ENCODE measurements around the gene DNAH6. TPM values are rescaled to one million over a fixed set of nuclear protein-coding genes. Genes with fewer than 3 reads are reported as not detected.

Gene DNAH6
- total and polyA plus RNA-seq, 2 of the 13 experiments (the other 11 are each of a cell fraction or from before 2014, with no cell fraction given) = 0.01 TPM; not detected in 1

DNA sequence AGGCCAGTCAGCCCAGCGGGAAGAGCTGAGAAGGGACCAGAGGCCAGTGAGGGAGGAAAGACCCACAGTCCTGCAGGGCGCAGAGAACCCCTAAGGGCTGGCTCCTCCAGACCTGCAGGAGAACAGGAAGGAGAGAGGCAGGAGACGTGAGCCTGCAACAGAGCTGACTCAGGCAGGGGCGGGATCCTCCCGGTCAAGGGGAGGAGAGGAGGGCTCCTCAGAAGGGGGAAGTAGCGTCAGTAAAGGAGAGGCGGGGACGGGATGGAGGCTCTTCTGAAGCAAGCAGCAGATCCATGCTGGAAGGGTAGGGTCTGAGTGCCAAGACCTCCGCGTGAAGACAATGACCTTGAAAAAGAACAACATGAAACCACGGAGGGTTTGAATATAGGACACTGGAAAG lies 313.8 kb downstream of the DNAH6 start:
- Histone ChIP-seq H3K9me3 (ENCODE audit: low read length) (no peaks in the 10 kb centered on the region), H3K27ac (ENCODE audit: extremely low read length, insufficient read depth, low read length) (no peak overlapping the region), H3K4me3 (replicated peaks in 1 of 3; ENCODE audit: insufficient read depth in 1 of 3, low read depth in 2 of 3, low read length in 3 of 3) (no peak overlapping the region), H2AFZ (ENCODE audit: low read length) (no peak overlapping the region), H3K79me2 (ENCODE audit: insufficient read depth, low read length) (no peaks in the 10 kb centered on the region), H3K4me1 (ENCODE audit: insufficient read depth, low read length) (no peaks in the 10 kb centered on the region), H3K4me2 (ENCODE audit: low read depth, low read length) (no peak overlapping the region), H3K27me3 (ENCODE audit: control insufficient read depth in 1 of 2, insufficient read depth in 2 of 2, low read length in 2 of 2) (peaks cover under 1 to 2% of the 10 kb centered on the region in 2 experiments; a peak in 3 of 5 replicates), H4K20me1 (ENCODE audit: insufficient read depth, low read length) (no peaks in the 10 kb centered on the region), H3K36me3 (replicated peaks in 1 of 2; ENCODE audit: control insufficient read depth in 1 of 2, insufficient read depth in 2 of 2, low read length in 2 of 2) (no peaks in the 10 kb centered on the region), H3K9ac (ENCODE audit: insufficient read depth, low read depth, low read length) (no peak overlapping the region)
- no TSS peak for BruUV-seq (replicated peaks)
- DNase-seq (ENCODE audit: low spot score) (no peak), FAIRE-seq (no peak), ATAC-seq (no peak)
- no peak for TF ChIP-seq SMAD3 (CRISPR knock-in tag; IDR thresholded peaks at IDR 0.05)
- no peak for TF ChIP-seq ZNF891 (CRISPR knock-in tag; IDR thresholded peaks at IDR 0.05)
- no peak for TF ChIP-seq JARID2 (CRISPR knock-in tag; IDR thresholded peaks at IDR 0.05; ENCODE audit: insufficient replicate concordance)
- no peak for TF ChIP-seq TBX2 (CRISPR knock-in tag; IDR thresholded peaks at IDR 0.05; ENCODE audit: borderline replicate concordance)
- TF ChIP-seq HNRNPUL1 (IDR thresholded peaks at IDR 0.05; ENCODE audit: low read depth, low read length) = no peak
- TF ChIP-seq MEF2D (CRISPR knock-in tag; IDR thresholded peaks at IDR 0.05) = no peak
- no peak for TF ChIP-seq CBFB (CRISPR knock-in tag; IDR thresholded peaks at IDR 0.05)
- no peak for TF ChIP-seq ZNF644 (CRISPR knock-in tag; IDR thresholded peaks at IDR 0.05; ENCODE audit: low read depth)
- no peak for TF ChIP-seq MIER2 (CRISPR knock-in tag; IDR thresholded peaks at IDR 0.05)
- TF ChIP-seq ZSCAN21 (CRISPR knock-in tag; IDR thresholded peaks at IDR 0.05; ENCODE audit: borderline replicate concordance) = no peak
- TF ChIP-seq, protein P1, sequence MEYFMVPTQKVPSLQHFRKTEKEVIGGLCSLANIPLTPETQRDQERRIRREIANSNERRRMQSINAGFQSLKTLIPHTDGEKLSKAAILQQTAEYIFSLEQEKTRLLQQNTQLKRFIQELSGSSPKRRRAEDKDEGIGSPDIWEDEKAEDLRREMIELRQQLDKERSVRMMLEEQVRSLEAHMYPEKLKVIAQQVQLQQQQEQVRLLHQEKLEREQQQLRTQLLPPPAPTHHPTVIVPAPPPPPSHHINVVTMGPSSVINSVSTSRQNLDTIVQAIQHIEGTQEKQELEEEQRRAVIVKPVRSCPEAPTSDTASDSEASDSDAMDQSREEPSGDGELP (IDR thresholded peaks at IDR 0.05; ENCODE audit: borderline replicate concordance, low read depth) = no peak
- TF ChIP-seq ZMAT3 (CRISPR knock-in tag; conservative IDR thresholded peaks at IDR 0.05) = no peak
- TF ChIP-seq, protein P2, sequence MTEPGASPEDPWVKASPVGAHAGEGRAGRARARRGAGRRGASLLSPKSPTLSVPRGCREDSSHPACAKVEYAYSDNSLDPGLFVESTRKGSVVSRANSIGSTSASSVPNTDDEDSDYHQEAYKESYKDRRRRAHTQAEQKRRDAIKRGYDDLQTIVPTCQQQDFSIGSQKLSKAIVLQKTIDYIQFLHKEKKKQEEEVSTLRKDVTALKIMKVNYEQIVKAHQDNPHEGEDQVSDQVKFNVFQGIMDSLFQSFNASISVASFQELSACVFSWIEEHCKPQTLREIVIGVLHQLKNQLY (CRISPR knock-in tag; IDR thresholded peaks at IDR 0.05) = no peak
- TF ChIP-seq, protein P3, sequence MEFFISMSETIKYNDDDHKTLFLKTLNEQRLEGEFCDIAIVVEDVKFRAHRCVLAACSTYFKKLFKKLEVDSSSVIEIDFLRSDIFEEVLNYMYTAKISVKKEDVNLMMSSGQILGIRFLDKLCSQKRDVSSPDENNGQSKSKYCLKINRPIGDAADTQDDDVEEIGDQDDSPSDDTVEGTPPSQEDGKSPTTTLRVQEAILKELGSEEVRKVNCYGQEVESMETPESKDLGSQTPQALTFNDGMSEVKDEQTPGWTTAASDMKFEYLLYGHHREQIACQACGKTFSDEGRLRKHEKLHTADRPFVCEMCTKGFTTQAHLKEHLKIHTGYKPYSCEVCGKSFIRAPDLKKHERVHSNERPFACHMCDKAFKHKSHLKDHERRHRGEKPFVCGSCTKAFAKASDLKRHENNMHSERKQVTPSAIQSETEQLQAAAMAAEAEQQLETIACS (CRISPR knock-in tag; IDR thresholded peaks at IDR 0.05) = no peak
- TF ChIP-seq, protein P4, sequence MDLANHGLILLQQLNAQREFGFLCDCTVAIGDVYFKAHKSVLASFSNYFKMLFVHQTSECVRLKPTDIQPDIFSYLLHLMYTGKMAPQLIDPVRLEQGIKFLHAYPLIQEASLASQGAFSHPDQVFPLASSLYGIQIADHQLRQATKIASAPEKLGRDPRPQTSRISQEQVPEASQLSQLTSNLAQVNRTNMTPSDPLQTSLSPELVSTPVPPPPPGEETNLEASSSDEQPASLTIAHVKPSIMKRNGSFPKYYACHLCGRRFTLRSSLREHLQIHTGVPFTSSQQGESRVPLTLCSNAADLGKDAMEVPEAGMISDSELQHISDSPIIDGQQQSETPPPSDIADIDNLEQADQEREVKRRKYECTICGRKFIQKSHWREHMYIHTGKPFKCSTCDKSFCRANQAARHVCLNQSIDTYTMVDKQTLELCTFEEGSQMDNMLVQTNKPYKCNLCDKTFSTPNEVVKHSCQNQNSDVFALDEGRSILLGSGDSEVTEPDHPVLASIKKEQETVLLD (CRISPR knock-in tag; IDR thresholded peaks at IDR 0.05; ENCODE audit: low read depth) = no peak
- no peak for TF ChIP-seq PCBP1 (IDR thresholded peaks at IDR 0.05; ENCODE audit: borderline replicate concordance, low read depth, low read length)
- no peak for TF ChIP-seq WIZ (CRISPR knock-in tag; IDR thresholded peaks at IDR 0.05)
- TF ChIP-seq ZKSCAN8 (CRISPR knock-in tag; IDR thresholded peaks at IDR 0.05; ENCODE audit: borderline replicate concordance) = no peak
- POLR2A ChIA-PET = no interaction called here
- in situ Hi-C loops (cut with HindIII; ENCODE audit: extremely low pct_ligation_motif_present, low pct_unique_long_range_greater_than_20kb) (no loop called here), intact Hi-C loops (cut with micrococcal nuclease; ENCODE audit: unreplicated experiment) (no loop called here)
- WGBS (ENCODE audit: low lambda C conversion rate) = 39% methylated on average over 11 of the region's 11 CpGs
- CTCF ChIA-PET (ENCODE audit: low intra/inter-chr PET ratio, low total read pairs) = no interaction called here
